ENCODE data around the gene ARHGEF7.
"Not testable (repeated sequence)": the region's sequence is repeated elsewhere in the genome, so short reads cannot be mapped to it uniquely, and the experiment has no call there.

Gene ARHGEF7

DNA sequence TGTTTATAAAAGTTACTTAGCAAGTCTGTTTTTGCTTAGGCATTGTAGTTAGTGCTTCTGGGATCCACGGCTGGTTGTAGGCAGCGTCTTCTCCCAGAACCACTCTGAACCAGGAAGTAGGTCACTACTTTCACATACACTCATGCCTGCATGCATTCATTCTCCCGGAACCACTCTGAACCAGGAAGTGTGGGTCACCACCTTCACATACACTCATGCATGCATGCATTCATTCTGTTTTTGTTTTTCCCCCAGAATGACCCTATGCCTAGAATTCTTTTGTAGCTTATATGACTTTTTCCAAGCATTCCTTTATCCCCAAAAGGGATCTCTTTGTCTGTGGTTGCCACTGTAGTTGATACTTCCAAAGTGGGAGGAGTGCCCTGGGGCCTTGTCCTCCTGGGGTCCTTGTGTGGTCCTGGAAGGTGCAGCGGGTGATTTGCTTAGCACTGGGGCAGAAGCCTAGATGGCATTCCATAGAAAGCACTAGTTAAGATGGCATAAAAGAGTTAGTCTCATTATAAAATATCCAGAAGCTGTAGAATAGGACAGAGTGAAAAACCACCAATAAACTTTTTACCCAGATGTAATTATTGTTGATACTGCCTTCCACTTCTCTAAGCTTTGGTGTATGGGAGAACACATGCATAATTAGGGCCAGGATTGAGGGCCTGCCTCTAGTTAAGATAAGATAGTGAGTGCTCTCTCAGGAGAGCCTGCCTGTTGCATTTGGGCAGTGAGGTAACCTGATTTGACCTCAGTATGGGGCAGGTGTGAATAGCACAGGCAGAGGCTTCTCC lies 136.7 kb downstream of the ARHGEF7 start:
- no peak for DNase-seq (ENCODE audit: low read depth in 2 of 3, low spot score in 1 of 3)

DNA sequence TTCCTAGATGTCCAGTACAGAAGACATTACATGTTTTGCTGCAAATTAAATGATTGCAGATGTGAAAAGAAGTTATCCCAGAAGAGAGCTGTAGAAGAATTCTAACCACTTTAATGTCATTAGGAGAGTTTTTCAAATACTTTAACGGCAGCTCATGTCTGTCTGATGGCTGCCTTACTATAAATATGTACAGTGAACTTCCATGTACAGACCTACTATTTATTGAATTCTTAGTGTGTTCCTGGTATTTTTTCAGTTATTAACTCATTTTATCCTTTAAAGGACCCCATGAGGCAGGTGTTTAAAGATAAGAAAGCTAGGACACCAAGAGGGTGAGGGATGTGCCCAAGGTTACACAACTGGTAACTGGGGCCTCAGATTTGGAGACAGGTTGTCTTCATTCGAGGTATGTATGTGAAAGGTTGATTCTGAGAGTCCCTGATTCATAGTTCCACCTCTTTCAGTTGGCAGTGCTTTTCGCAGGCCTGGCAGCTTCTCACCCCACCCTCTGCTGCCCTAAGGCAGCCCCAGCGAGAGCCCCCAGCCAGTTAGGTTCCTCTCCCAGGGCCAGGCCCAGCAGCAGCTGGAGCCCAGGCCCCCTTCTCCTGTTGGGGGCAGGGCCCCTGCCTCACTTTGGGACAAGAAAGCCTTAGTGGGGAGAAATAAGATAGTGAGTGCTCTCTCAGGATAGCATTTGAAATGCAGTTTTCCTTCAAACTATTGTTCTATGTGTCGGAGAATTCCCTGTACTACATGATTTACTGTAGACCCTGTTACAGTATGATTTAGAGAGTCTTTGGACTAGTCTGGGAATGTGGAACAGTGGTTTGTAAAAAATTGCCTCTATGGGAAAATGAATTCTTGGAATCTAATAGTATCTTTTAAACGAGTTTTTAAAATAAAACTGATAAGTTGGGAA lies 137.6 kb downstream of the ARHGEF7 start:
- no peak for DNase-seq (ENCODE audit: low read depth in 2 of 3, low spot score in 1 of 3)

DNA sequence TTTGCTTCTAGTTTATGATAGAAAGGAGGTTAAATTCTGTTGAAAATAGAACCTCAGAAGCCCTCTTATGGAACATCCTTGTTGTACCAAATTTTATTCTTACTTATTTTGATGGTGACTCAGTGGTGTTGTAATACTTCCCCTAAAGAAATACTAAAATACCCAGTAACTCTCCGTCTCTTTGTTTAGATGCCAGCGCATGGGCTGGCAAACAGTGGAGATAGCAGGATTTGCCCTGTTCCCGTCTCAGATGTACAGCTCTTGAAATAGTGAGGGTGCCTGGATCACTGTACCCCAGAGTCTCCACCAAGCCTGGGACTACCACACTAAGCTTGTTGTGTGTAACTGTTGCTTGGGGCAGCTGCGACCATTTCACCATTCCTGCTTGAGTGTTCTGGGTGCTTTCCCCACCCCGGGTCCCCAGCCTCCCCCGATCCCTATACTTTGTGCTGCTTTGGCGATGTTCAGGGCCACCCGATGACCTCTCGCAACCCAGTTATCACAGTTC lies 138.3 kb downstream of the ARHGEF7 start:
- no peak for DNase-seq (ENCODE audit: low read depth in 2 of 3, low spot score in 1 of 3)

DNA sequence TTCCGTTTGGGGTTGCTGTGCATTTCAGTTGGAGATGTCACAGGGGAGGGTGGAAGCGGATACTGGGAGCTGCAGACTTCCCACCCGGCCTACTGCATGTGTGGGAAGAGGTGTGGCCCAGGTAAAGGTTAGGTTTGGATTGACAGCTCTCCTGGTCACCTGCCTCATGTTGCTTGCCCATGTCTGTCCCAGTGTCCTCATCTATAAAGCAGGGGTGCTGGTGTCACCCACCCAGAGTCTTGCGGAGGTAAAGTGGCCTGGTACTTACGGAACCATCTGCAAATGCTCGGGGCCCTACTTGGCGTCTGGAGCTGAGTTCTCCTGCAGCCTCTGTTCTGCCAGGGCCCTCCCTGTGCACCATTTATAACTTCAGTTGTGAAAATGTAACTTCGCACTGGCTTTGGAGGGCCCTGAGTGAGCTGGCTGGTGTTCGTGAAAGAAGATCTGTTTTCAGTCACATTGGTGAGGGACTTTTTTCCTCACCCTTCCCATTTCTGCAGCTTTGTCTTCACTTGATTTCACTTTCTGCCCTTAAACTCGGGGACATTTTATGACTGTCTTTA lies 140.2 kb downstream of the ARHGEF7 start:
- DNase-seq (ENCODE audit: low read depth in 2 of 3, low spot score in 1 of 3), result no peak

DNA sequence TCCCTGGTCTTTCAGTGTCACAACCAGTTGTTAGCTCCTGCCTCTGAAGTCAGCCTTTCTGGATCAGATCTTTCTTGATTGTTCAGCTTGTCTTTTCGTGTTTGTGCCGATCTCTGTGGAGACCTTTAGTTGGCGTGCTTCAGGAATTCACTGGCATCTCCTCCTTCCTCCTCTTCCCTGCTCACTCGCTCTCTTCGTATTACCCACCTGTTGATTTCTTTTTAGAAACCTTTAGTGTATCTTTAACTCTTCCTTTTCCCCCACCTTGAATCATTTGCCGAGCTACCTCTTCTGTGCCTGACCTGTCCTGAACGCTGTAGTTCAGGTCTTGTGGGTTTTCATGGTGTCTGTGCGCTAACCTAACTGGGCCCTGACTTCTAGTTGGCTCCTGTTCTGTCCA lies 141.3 kb downstream of the ARHGEF7 start:
- DNase-seq (ENCODE audit: low read depth in 2 of 3, low spot score in 1 of 3), result no peak

DNA sequence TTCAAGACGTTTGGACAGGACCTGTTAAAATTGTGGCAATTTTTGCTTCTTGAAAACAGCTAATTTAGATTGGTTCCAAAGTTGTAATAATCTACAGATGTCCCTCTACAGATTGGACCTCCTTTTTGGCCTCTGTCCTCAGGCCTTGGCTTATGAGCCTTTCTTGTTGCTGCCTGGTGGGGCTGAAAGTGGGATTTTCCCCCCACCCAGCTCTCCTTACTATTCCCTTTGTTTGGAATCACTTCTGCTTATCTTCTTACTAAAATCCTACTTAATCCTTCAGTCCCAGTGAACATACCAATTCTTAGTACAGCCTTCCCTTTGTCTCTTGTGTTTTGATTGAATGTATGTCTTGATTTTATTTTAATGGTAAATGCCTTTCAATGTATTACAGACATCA lies 141.8 kb downstream of the ARHGEF7 start:
- no peak for DNase-seq (ENCODE audit: low read depth in 2 of 3, low spot score in 1 of 3)

DNA sequence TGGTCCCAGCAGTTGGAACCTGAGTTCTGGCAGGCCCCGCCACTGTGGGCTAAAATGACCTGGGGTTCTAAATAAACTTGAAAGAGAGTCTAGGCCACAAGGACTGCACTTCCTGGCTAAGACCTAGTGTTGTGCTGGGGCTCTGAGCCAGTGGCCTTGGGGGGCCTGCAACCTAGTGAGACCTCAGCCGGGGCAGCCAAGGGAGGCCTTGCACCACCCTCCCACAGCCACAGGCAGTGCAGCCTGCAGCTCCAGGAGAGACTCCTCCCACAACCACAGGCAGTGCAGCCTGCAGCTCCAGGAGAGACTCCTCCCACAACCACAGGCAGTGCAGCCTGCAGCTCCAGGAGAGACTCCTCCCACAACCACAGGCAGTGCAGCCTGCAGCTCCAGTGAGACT lies 142.8 kb downstream of the ARHGEF7 start:
- not testable (repeated sequence) for DNase-seq (ENCODE audit: low read depth in 2 of 3, low spot score in 1 of 3)

DNA sequence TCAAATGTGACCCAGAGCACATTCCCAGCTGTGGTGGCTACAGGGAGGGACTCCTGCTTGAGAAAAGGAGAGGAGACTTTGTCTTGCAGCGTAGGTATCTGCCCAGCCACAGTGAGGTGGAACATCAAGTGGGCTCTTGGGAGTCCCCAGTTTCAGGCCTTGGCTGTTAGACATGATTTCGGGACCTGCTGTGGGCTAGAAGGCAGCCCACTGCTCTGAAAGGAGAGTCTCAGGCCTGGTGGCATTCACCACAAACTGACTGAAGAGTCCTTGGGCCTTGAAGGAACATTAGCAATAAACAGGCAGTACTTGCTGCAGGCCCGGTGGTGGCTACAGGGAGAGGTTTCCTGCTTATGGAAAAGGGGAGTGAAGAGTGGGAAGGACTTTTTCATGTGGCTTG lies 143.5 kb downstream of the ARHGEF7 start:
- no peak for DNase-seq (ENCODE audit: low read depth in 2 of 3, low spot score in 1 of 3)

DNA sequence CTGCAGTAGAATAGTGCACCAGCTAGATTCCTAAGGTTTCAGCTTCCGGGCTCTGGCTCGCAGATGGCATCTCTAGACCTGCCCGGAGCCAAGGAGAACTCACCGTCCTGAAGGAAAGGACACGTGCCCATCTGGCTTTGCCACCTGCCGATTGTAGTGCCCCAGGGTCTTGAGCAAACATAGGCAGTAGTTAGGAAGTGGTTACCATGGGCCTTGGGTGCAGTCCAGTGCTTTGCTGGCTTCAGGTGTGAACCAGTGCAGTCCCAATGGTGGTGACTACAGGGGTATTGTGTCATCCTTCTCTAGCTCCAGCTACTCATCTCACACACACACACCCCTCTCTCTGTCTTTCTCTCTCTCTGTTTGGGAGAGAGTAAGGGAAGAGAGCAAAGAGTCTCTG lies 143.9 kb downstream of the ARHGEF7 start:
- no peak for DNase-seq (ENCODE audit: low read depth in 2 of 3, low spot score in 1 of 3)

DNA sequence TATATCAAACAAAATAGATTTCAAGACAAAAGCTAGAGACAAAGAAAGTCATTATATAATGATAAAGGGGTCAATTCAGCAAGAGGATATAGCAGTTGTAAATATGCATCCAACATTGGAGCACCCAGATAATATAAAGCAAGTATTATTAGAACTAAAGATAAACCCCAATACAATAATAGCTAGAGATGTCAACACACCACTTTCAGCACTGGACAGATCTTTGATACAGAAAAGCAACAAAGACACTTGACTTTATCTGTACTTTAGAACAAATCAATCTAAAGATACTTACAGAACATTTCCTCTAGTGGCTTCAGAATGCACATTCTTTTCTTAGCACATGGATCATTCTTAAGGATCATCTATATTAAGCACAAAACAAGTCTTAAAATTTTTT lies 146.2 kb downstream of the ARHGEF7 start:
- no peak for DNase-seq (ENCODE audit: low read depth in 2 of 3, low spot score in 1 of 3)

DNA sequence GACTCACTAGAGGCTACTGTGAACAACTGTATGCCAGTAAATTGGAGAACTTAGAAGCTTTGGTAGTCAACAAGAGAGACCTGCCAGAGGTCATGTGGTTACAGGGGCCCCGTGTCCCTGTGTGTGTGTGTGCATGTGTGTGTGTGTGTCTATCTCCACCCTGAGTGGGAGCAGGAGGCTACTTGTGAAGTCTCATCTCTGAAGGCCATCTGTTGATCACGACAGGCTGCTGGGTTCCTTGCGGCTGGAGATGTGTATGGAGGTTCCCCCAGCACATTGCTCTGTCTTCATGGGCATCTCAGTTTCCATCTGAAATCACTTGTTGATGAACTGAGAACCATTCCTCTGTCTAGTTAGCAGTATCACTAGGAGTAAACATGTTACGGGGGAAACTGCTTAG lies 147.2 kb downstream of the ARHGEF7 start:
- no peak for DNase-seq (ENCODE audit: low read depth in 2 of 3, low spot score in 1 of 3)

DNA sequence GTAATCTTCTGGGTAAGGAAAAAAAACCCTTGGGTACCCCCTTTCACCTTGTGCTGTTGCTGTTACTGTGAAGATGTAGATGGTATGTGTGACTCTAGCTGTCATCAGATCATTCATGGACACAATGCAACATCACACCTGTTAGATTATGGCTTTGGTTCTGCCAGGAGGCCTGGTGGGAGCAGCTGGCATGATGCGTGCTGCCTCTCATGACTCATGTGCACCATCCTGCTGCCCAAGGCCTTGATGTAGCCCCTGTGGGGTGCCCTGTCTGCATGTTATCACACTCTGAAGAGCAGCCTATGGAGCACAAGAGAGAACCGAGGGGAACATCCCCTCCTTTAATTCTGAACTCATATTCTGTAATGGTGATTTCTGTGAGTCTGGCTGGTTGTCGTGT lies 147.6 kb downstream of the ARHGEF7 start:
- DNase-seq (ENCODE audit: low read depth in 2 of 3, low spot score in 1 of 3), result no peak

DNA sequence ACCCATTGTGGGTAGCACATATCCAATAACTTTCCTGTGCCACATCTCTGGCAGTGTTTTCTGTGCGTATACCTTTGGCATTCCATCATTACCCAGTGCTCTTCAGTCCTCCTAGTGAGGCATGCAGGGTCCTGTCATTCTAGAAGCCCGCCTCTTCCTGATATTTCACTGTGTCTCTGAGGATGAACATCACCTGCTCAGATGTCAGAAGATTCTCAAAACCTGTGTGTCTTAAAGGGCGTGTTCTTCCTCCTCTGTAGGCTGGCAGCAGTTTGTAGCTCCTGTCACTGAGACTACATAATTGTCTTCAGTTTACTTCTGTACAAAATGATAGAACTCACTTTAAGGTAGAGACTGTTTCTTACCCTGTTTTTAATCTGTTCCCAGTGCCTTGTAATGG lies 148.5 kb downstream of the ARHGEF7 start:
- no peak for DNase-seq (ENCODE audit: low read depth in 2 of 3, low spot score in 1 of 3)

DNA sequence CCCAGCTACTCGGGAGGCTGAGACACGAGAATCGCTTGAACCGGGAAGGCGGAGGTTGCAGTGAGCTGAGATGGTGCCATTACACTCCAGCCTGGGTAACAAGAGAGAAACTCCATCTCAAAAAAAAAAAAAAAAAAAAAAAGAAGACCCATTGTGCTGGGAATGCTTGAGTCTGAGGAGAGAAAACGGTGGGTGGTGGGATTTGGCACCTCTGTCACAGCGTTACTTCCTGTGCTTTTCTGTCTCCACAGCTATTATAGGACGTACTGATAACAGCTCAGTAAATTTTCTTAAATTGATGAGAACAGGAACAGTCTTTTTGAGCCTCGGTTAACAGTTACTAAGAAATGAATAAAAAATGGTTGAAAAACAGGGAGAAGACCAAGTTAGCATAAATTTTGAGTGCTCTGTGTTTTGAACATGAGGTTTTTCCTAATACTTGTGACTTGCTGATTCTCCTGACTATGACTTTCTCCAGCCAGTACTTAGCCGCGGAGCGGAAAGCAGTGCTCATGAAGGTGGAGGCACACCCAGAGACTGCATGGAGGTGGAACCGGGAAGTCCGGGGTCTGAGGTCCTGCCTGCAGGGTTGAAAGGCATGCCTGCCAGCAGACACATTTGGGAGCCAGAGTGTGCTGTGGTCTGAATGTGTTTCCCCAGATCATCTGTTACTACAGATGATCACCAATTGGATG lies 150.0 kb downstream of the ARHGEF7 start:
- DNase-seq (ENCODE audit: low read depth in 2 of 3, low spot score in 1 of 3), result no peak

DNA sequence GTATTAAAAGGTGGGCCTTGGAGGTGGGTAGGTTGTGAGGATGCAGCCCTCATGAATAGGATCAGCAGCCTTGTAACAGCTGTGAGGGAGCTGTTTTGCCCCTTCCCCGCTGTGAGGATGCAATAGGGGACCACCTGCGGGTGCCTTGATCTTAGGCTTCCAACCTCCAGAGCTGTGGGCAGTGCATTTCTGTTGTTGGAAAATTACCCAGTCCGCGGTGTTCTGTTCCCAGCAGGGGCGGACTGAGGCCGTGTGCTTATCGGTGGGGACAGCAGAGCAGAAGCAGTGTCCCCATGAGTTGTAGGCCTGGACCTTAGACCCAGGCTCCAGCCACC lies 150.6 kb downstream of the ARHGEF7 start:
- no peak for DNase-seq (ENCODE audit: low read depth in 2 of 3, low spot score in 1 of 3)

DNA sequence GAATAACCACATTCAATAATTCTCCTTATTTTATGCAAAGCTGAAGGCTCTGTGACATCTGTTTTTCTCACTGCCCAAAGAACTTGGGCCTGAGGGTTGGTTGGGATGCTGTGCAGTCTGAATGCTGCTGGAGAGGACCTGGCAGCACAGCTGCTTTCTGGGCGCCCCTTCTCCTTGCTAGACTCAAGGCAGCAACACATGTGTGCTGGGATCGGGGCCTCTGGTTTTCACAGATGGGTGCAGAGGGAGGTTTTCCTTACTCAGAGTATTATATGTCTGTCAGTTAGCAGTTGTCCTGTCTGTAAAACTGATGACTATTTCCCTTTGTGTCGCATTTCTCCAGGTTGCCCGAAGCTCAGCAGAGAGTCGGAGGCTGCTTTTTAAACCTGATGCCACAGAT lies 152.1 kb downstream of the ARHGEF7 start:
- no peak for DNase-seq (ENCODE audit: low read depth in 2 of 3, low spot score in 1 of 3)

DNA sequence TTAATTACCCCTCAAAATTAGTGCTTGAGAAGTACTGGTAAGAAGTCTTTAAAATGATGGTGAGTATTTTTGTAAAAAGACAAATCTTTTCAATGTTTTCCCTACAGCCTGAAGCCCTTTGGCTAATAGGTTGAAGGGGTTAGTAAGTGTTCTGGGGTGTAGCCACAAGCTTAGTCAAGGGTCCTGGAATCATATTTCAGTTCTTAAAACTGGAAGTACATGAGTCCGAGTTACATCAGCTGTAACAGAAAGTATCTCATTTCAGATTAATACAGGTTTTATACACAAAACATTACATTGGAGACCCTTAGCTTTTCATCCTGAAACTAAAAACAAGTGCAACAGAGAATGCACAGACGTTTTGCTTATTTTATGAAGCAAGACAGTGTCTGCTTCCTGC lies 152.7 kb downstream of the ARHGEF7 start:
- no peak for DNase-seq (ENCODE audit: low read depth in 2 of 3, low spot score in 1 of 3)

DNA sequence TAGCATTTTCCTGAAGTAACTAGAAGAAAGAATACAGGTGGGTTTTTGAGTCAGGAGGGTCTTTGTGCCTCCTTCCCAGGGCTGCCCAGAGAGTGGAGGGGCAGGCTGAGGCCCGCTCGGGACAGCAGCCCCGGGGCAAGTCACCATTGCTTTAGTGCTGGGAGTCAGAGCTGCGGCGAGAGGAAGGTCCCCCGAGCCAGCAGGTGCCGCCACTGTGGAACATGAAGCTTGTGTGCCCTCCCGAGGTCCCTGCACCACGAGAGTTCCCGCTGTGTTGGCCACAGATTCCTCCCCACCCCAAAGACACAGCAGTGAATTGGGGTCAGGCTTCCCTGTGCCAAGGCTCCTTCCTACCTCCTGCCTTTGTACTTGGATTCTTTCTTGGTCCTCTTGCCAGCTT lies 154.4 kb downstream of the ARHGEF7 start:
- no peak for DNase-seq (ENCODE audit: low read depth in 2 of 3, low spot score in 1 of 3)

DNA sequence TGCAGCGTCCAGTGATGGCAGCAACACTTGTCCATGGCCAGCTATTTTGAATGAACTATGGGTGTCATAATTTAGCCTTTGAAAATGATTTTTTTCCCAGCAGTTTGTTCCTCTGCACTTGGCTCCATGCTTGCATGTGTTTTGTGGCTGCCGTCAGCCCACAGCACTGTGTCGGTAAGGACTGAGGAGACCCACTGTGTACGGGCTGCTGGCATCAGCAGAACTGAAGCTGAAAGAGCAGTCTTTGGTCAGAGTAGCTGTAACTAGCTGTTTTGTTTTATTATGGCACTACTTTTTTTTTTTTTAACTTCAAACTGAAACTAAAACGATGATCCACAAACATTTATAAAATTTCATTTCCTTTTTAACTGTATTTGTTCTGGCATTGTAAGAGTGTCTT lies 155.0 kb downstream of the ARHGEF7 start:
- no peak for DNase-seq (ENCODE audit: low read depth in 2 of 3, low spot score in 1 of 3)

DNA sequence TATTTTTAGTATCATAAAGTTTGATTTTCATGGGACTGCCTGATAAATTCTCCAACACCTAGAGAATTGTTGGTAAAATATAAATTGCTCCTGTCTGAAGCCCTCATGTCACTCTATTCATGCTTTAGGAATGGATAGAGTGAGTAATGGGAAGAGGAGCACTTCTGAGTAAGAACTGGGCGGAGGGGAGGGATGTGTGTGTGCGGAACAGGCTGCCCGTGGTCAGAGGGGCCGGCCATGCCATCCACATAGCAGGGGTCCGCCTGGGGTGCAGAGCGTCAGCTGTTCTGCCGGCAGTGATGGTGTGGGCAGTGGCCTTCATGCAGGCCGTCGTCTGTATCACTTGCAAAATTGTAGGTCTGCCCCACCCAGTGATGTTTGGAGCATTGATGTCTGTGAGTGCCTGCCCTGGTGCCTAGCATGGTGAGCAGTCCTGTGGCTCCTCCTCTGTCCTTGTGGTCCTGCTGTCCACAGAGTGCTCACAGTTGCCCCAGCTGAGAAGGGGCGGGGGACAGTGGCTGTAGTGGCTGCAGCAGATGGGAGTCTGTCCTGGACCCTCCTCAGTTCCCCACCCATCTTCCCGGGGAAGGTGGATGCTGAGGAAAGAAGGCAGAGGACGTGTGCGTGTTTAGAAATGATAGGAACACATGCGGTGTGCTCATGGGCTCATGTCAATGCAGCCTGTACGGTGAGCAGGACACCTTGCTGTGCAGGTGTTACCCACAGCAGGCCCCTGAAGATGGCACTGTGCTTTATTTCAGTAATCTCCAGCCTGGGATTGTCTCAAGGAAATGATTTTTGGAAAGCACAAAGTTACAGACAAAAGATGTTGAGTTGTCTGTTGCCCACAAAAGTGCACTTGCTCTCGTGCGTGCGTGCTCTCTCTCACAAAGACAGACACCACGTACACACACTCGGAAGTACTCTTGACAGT lies 155.9 kb downstream of the ARHGEF7 start:
- no peak for DNase-seq (ENCODE audit: low read depth in 2 of 3, low spot score in 1 of 3)
